Right ventricle myocardium inferior (tissue), 1 donor: ENCODE data around the gene IQCM. TPM values are rescaled to one million over a fixed set of nuclear protein-coding genes. Genes with fewer than 3 reads are reported as not detected.
"Not testable (repeated sequence)": the region's sequence is repeated elsewhere in the genome, so short reads cannot be mapped to it uniquely, and the experiment has no call there.

ENCODE experiments used
- ATAC-seq: fragments of 200-7000 bp; cut with Tn5 transposase; one replicate; pipeline ENCODE4 v1.9.1; 2020; ENCODE audit warnings: mild to moderate bottlenecking, moderate library complexity
- DNase-seq: peaks from one replicate; pipeline ENCODE4 v3.0.0; 2021; ENCODE audit errors: missing footprints
- intact Hi-C: fragments of 100-400 bp; cut with DNase I; formaldehyde crosslinking; loops from one replicate; pipeline ENCODE4 v1.11.0; 2022
- total RNA-seq: library from RNA; stranded (reverse); fragmentation: NEBNext Ultra II Directional; extraction: Animal tissue kit (Norgen Biotek cat#: 25700); gene quantifications from one replicate; pipeline ENCODE4 v1.2.1, GENCODE V29; 2021
- donor health status: DM: no; HTN: yes; CAD: no; lungs with severe emphysema.

Gene IQCM
- total RNA-seq, 1 donor from 2014 or later = not detected

DNA sequence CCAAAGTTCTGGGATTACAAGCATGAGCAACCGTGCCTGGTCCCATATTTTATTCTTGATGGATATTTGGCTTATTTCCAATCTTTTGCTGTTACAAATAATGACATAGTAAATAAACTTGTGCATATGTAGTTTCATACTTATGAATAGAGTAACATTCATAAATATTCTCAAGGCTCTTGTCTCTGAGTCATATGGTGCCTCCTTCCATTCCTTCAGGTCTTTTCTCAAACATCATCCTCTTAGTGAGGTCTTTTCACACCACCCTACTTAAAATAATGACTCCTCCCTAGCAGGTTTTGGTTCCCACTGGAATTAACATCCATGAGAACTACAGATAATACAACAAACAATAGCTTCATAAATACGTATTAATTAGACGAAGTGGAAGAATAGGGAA, 416.6 kb downstream of the IQCM start:
- DNase-seq = no peak
- intact Hi-C loops = no loop called here
- ATAC-seq = no peak

GRCh38 chr4:149370785-149371420, 444.7 kb downstream of the IQCM start:
- intact Hi-C loops = loop anchor here (2.0 to 5.0 kb wide), 2 partner anchors 181 to 526 kb away; no protein-coding TSS in a partner anchor
- peak; percentile 63 for ATAC-seq
- no peak for DNase-seq

GRCh38 chr4:149370002-149370401, 445.6 kb downstream of the IQCM start:
- intact Hi-C loops = loop anchor here (2.0 to 5.0 kb wide), 2 partner anchors 182 to 527 kb away; no protein-coding TSS in a partner anchor
- ATAC-seq = no peak
- DNase-seq = no peak

- intact Hi-C loops = no loop called here
- ATAC-seq = no peak
- DNase-seq = no peak
Measured at GRCh38 chr4:149353241-149353640, 462.4 kb downstream of the IQCM start.

- DNase-seq = no peak
- intact Hi-C loops = no loop called here
- no peak for ATAC-seq
Measured at GRCh38 chr4:149349541-149349940, 466.1 kb downstream of the IQCM start.

- no peak for DNase-seq
- intact Hi-C loops = no loop called here
- no peak for ATAC-seq
Measured at GRCh38 chr4:149347139-149347538, 468.5 kb downstream of the IQCM start.

DNA sequence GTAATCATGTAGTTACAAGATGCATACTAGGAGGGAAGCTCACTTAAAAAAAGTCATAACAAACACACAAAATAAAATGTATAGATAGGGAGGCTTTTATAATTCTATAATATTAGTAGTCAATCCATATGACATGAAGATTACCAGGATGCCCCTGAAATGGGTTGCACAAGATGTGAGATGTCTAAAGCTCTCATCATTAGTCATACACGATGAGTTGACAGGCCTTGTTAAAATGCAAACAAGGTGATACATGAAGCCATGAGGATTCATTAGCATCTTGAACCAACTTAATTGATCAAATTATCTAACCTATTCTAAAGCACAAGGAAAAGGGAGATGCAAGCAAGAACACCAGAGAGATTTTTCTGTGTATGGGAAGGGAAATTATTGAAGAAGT, 470.2 kb downstream of the IQCM start:
- intact Hi-C loops = no loop called here
- DNase-seq = no peak
- ATAC-seq = no peak

DNA sequence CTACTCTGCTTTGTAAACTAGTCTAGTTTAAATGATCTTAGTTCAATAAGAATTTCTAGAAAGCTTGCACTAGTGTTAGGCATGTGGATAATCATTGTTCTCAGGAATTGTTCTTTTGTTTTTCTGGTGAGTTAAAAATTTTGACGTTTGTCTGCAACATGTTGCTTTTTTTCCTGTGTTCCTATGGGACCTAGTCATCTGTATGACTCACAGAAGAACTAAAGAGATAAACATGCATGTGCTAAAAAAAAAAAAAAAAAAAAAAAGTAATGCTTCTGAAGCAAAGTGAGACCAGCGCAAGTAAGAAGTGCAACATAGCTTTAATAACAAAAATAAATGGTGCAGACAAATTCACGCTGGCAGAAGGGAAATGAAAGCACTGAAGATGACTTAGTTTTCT, 471.2 kb downstream of the IQCM start:
- ATAC-seq (no peak), DNase-seq (no peak)
- intact Hi-C loops = no loop called here

GRCh38 chr4:149343614-149344013, 472.0 kb downstream of the IQCM start:
- ATAC-seq (no peak), DNase-seq (no peak)
- intact Hi-C loops = no loop called here

DNA sequence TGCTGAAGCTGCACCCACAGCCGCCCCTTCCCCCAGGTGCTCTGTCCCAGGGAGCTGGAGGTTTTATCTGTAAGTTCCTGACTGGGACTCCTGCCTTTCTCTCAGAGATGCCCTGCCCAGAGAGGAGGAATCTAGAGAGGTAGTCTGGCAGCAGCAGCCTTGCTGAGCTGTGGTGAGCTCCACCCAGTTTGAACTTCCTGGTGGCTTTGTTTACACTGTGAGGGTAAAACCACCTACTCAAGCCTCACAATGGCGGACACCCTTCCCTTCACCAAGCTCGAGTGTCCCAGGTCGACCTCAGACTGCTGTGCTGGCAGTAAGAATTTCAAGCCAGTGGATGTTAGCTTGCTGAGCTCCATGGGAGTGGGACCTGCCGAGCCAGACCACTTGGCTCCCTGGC, 474.5 kb downstream of the IQCM start:
- intact Hi-C loops, DNase-seq, ATAC-seq: not testable (repeated sequence)

DNA sequence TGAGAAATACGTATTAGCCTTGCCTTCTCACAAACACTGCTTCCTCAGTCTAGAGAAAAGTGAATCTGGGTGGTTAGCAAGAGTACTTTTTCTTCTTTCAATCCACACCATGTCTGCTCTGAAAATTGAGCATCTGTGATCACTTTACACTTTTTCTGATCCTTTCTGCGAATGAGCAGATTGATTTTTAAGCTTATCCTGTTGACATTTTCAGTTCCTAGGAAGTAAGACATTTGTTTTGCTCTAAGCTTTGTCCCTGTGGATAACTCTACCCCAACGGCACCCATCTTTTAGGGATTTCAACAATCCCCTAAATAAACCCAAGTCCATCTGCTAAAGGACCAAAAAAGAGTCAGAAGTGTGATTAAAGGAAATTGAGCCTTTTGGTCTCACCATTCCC, 487.5 kb downstream of the IQCM start:
- ATAC-seq (no peak), DNase-seq (no peak)
- intact Hi-C loops = no loop called here

- ATAC-seq (no peak), DNase-seq (no peak)
- intact Hi-C loops = no loop called here
Measured at GRCh38 chr4:149322203-149322602, 493.4 kb downstream of the IQCM start.

DNA sequence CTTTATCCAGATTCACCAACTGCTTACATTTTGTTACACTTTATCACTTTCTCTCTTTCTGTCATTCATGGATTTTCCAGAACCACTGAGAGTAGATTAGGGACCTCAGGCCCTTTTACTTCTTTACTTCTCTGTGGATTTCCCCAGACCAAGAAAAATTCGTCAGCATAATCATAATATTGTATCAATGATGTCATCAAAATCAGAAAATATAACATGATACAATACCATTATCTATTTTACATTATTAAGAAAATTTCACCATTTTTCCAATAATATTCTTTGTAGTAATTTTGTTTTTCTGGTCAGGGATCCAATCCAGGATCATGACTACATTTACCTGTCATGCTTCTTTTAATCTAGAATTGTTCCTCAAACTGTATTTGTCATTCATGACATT, 494.2 kb downstream of the IQCM start:
- DNase-seq (no peak), ATAC-seq (no peak)
- intact Hi-C loops = no loop called here

DNA sequence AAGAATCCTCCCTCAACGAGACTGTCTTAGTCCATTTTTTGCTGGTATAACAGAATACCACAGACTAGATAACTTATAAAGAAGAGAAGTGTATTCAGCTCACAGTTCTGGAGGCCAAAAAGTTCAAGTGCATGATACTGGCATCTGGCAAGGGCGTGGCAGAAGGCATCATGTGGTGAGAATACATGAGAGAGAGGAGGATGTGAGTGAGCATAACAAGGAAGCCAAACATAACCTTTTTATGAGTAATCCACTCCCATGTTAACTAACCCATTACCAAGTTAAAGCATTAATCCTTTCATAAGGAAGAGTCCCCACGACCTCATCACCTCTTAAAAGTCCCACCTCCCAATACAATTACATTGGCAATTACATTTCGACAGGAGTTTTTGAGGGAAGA, 504.6 kb downstream of the IQCM start:
- DNase-seq (no peak), ATAC-seq (no peak)
- intact Hi-C loops = no loop called here

DNA sequence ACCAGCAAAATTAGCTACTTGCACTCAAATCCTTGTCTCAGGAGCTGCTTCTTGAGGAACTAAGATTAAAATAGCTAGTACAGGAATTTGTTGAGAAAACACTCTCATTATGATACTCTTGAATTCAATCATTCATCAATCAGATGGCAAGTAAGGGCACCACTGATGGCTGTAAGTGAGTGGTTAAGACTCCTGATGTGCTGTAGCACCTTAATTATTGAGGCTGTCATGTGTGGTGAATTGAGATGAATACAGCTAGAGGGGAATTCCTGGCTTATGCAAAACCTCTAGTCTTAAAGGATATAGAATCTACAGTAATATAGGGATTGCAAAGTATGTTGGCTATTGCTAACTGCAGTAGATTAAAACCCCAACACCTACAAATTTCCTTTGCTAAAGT, 509.1 kb downstream of the IQCM start:
- intact Hi-C loops = no loop called here
- DNase-seq (no peak), ATAC-seq (no peak)
